ENCODE data around the gene PCSK5. TPM values are rescaled to one million over a fixed set of nuclear protein-coding genes. Genes with fewer than 3 reads are reported as not detected.

PCSK5 gene
- 123 TPM for polyA plus RNA-seq
- long read RNA-seq, donor 1: 0 reads
- long read RNA-seq, donor 2, full-length matches to known transcripts: 4 of 31 reads
- long read RNA-seq, donor 2, partial matches to known transcripts: 27 of 31 reads
- long read RNA-seq, donor 2, other reads (novel, unspliced or antisense): 0 of 31 reads
- long read RNA-seq, donor 3: 0 reads
- long read RNA-seq, donor 4: 0 reads
- long read RNA-seq, donor 5: 0 reads
- long read RNA-seq, donor 6, full-length matches to known transcripts: 4 of 73 reads
- long read RNA-seq, donor 6, partial matches to known transcripts: 69 of 73 reads
- long read RNA-seq, donor 6, other reads (novel, unspliced or antisense): 0 of 73 reads
- long read RNA-seq, donor 7, full-length matches to known transcripts: 2 of 2 reads
- long read RNA-seq, donor 7, partial matches to known transcripts: 0 of 2 reads
- long read RNA-seq, donor 7, other reads (novel, unspliced or antisense): 0 of 2 reads
- long read RNA-seq, donor 8, full-length matches to known transcripts: 3 of 30 reads
- long read RNA-seq, donor 8, partial matches to known transcripts: 27 of 30 reads
- long read RNA-seq, donor 8, other reads (novel, unspliced or antisense): 0 of 30 reads
- long read RNA-seq, donor 9, full-length matches to known transcripts: 3 of 86 reads
- long read RNA-seq, donor 9, partial matches to known transcripts: 17 of 86 reads
- long read RNA-seq, donor 9, other reads (novel, unspliced or antisense): 66 of 86 reads
- long read RNA-seq, donor 10, full-length matches to known transcripts: 4 of 15 reads
- long read RNA-seq, donor 10, partial matches to known transcripts: 11 of 15 reads
- long read RNA-seq, donor 10, other reads (novel, unspliced or antisense): 0 of 15 reads
- long read RNA-seq, donor 11: 0 reads

DNA sequence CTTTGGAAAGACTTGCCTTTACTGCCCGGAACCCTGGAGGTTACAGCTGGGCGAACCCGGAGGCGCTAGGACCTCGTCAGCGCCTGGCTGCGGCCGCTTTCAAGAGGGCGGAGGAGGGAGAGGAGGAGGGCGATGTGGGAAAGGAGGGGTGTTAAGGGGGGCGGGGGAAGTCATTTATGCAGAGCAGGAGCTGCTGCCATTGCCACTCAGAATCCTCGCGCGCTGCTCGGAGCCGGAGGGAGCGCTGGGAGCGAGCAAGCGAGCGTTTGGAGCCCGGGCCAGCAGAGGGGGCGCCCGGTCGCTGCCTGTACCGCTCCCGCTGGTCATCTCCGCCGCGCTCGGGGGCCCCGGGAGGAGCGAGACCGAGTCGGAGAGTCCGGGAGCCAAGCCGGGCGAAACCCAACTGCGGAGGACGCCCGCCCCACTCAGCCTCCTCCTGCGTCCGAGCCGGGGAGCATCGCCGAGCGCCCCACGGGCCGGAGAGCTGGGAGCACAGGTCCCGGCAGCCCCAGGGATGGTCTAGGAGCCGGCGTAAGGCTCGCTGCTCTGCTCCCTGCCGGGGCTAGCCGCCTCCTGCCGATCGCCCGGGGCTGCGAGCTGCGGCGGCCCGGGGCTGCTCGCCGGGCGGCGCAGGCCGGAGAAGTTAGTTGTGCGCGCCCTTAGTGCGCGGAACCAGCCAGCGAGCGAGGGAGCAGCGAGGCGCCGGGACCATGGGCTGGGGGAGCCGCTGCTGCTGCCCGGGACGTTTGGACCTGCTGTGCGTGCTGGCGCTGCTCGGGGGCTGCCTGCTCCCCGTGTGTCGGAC, at the start of gene PCSK5:
TSS of gene PCSK5 (plus strand) at position 202 of the 805 bp plus-strand sequence. CDS start at position 711, 509 bp downstream.
- Histone ChIP-seq H3K4me3 (ENCODE audit: low read length) (peak within 1 kb of the TSS; percentile 86), H3K27ac (ENCODE audit: low read length) (peak within 1 kb of the TSS; percentile 91), H3K9me3 (ENCODE audit: control insufficient read depth, low read depth, low read length) (no peaks in the 10 kb centered on the region), H3K36me3 (ENCODE audit: control insufficient read depth, insufficient read depth, low read length) (no peaks in the 10 kb centered on the region), H3K4me1 (ENCODE audit: control insufficient read depth, insufficient read depth, low read length) (peaks cover 6% of the 10 kb centered on the region), H3K27me3 (ENCODE audit: control insufficient read depth, insufficient read depth, low read length) (no peaks in the 10 kb centered on the region)
- no CpG with 5 or more reads among the region's 83 CpGs for WGBS (ENCODE audit: insufficient coverage, low lambda C conversion rate)
- DNase-seq: peak; percentile 95 to 98

DNA sequence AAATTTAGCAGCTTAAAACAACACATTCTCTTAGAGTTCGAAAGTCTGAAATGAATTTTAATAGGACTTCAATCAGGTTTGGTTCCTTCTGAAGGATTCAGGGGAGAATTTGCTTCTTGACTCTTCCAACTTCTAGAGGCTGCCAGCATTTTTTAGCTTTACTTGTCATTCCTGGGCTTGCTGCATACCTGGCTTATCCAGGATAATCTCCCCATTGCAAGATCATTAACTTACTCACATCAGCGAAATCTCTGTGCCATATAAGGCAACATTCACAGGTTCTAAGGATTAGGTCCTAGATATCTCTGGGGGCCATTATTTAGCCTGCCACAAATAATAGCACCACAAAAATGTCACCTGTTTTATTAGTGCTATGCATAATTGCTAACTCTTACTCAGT, 46.2 kb upstream of the PCSK5 start:
- WGBS (ENCODE audit: insufficient coverage, low lambda C conversion rate): no CpG with 5 or more reads among the region's 2 CpGs
- no peak for DNase-seq
- H3K27ac ChIP-seq (ENCODE audit: low read length): no peak overlapping the region
- no peaks in the 10 kb centered on the region for H3K27me3 ChIP-seq (ENCODE audit: control insufficient read depth, insufficient read depth, low read length)
- H3K36me3 ChIP-seq (ENCODE audit: control insufficient read depth, insufficient read depth, low read length): no peaks in the 10 kb centered on the region
- H3K4me1 ChIP-seq (ENCODE audit: control insufficient read depth, insufficient read depth, low read length): no peaks in the 10 kb centered on the region
- H3K4me3 ChIP-seq (ENCODE audit: low read length): no peak overlapping the region
- H3K9me3 ChIP-seq (ENCODE audit: control insufficient read depth, low read depth, low read length): peaks cover 3% of the 10 kb centered on the region

DNA sequence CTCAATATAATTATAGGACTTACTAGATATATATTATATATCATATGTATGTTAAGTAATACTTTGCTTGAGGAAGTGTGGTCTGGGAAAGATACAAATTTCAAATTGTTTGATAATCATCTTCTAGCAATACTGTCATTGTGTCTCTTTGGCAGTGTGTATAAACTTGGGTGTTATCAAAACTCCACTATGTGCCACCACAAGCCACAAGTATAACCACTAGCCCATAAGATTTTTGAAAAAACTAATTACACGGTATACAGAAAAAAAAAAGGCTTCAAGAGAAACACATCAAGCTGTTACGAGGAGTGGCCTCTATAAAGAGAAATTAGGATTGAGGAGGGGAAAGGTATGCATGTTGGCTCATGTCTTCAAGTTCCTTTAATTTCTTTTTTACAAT, 44.7 kb upstream of the PCSK5 start:
- Histone ChIP-seq H3K27ac (ENCODE audit: low read length) (no peak overlapping the region), H3K36me3 (ENCODE audit: control insufficient read depth, insufficient read depth, low read length) (no peaks in the 10 kb centered on the region), H3K9me3 (ENCODE audit: control insufficient read depth, low read depth, low read length) (peaks cover 3% of the 10 kb centered on the region), H3K4me3 (ENCODE audit: low read length) (no peak overlapping the region), H3K4me1 (ENCODE audit: control insufficient read depth, insufficient read depth, low read length) (no peaks in the 10 kb centered on the region), H3K27me3 (ENCODE audit: control insufficient read depth, insufficient read depth, low read length) (no peaks in the 10 kb centered on the region)
- DNase-seq: no peak
- 100% methylated on average over 1 of the region's 2 CpGs for WGBS (ENCODE audit: insufficient coverage, low lambda C conversion rate)

DNA sequence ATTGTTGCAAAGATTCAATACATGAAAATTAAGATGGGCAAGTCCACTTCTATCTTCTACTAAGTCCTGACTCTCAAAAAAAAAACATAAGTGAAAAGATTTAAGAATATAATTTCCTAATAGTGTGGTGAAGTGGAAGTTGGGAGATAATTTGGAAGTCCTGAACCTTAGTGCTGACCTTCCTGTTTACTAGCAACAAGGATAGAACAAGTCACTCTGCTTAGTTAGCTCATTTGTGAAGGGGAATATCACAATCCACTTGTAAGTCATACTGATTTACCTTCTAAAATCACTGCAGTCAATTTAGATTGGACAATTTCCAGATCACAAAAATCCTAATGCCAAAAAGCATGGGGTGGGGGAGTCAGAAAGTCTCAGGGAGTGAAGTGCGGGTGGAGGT, 43.4 kb upstream of the PCSK5 start:
- Histone ChIP-seq H3K27me3 (ENCODE audit: control insufficient read depth, insufficient read depth, low read length) (no peaks in the 10 kb centered on the region), H3K4me3 (ENCODE audit: low read length) (no peak overlapping the region), H3K36me3 (ENCODE audit: control insufficient read depth, insufficient read depth, low read length) (no peaks in the 10 kb centered on the region), H3K9me3 (ENCODE audit: control insufficient read depth, low read depth, low read length) (peaks cover 3% of the 10 kb centered on the region), H3K27ac (ENCODE audit: low read length) (no peak overlapping the region), H3K4me1 (ENCODE audit: control insufficient read depth, insufficient read depth, low read length) (peaks cover 6% of the 10 kb centered on the region)
- no peak for DNase-seq
- no CpG with 5 or more reads among the region's 1 CpG for WGBS (ENCODE audit: insufficient coverage, low lambda C conversion rate)

DNA sequence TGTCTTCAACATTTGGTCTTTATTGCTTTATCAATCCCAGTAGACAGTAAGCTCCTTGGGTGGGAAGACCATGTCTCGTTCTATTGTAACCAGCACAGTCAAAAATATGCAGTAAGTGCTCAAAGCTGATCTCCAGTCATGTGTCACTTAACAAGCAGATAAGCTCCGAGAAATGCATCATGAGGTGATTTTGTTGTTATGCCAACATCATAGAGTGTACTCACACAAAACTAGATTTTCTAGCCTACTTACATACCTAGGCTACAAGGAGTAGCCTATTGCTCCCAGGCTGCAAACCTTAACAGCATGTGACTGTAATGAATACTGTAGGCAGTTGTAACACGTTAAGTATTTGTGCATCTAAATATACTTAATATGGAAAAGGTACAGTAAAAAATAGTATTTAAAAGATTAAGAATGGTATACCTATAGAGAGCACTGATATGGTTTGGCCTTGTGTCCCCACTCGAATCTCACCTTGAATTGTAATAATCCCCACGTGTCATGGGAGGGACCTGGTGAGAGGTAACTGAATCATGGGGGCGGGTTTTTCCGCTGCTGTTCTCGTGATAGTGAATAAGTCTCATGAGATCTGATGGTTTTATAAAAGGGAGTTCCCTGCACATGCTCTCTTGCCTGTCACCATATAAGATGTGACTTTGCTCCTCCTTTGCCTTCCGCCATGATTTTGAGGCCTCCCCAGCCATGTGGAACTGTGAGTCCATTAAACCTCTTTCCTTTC, 39.8 kb upstream of the PCSK5 start:
- Histone ChIP-seq H3K4me3 (ENCODE audit: low read length) (no peak overlapping the region), H3K9me3 (ENCODE audit: control insufficient read depth, low read depth, low read length) (no peaks in the 10 kb centered on the region), H3K4me1 (ENCODE audit: control insufficient read depth, insufficient read depth, low read length) (peaks cover 7% of the 10 kb centered on the region), H3K27me3 (ENCODE audit: control insufficient read depth, insufficient read depth, low read length) (no peaks in the 10 kb centered on the region), H3K36me3 (ENCODE audit: control insufficient read depth, insufficient read depth, low read length) (no peaks in the 10 kb centered on the region), H3K27ac (ENCODE audit: low read length) (no peak overlapping the region)
- DNase-seq: no peak
- 91% methylated on average over 4 of the region's 9 CpGs for WGBS (ENCODE audit: insufficient coverage, low lambda C conversion rate)

DNA sequence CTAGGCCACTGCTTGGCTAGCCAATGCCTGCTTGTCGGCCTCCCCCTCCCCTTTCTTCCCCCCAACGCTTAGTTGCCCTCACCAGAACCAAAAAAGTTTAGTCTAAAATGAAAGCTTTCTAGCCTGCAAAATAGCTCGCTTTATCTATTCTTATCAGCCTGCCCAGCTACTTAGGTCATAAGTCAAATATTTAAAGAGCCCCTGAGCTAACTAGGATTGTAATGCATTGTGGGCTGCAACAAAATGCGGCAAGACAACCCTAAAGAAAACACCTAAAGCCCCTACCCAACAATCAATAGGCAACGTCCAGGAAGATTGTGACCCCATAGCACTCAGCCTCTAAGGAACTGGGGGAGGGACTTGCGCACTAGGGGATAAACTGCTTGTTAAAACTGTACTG, 38.6 kb upstream of the PCSK5 start:
- no CpG with 5 or more reads among the region's 6 CpGs for WGBS (ENCODE audit: insufficient coverage, low lambda C conversion rate)
- peak in 1 of 2 donors; percentile 6 for DNase-seq
- no peaks in the 10 kb centered on the region for H3K9me3 ChIP-seq (ENCODE audit: control insufficient read depth, low read depth, low read length)
- H3K4me1 ChIP-seq (ENCODE audit: control insufficient read depth, insufficient read depth, low read length): peaks cover 7% of the 10 kb centered on the region
- H3K36me3 ChIP-seq (ENCODE audit: control insufficient read depth, insufficient read depth, low read length): no peaks in the 10 kb centered on the region
- H3K27ac ChIP-seq (ENCODE audit: low read length): no peak overlapping the region
- no peaks in the 10 kb centered on the region for H3K27me3 ChIP-seq (ENCODE audit: control insufficient read depth, insufficient read depth, low read length)
- no peak overlapping the region for H3K4me3 ChIP-seq (ENCODE audit: low read length)

DNA sequence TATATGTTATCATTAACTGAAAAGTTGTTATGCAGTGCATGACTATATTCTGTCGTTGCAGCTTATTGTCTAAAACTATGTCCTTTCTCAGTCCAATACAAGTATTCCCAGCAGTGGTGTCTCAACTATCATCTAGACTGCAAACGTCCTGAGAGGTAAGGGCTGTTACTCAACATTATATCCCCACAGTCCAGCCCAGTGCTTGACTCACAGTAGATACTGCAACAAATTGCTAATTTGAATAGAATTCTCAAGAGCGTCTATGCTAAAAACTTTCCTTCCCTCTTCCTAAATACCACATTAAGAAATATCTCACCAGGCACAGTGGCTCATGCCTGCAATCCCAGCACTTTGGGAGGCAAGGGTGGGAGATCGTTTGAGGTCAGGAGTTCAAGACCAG, 37.7 kb upstream of the PCSK5 start:
- no peaks in the 10 kb centered on the region for H3K27me3 ChIP-seq (ENCODE audit: control insufficient read depth, insufficient read depth, low read length)
- no peak overlapping the region for H3K27ac ChIP-seq (ENCODE audit: low read length)
- DNase-seq: no peak
- no peaks in the 10 kb centered on the region for H3K36me3 ChIP-seq (ENCODE audit: control insufficient read depth, insufficient read depth, low read length)
- WGBS (ENCODE audit: insufficient coverage, low lambda C conversion rate): 100% methylated on average over 1 of the region's 4 CpGs
- no peaks in the 10 kb centered on the region for H3K9me3 ChIP-seq (ENCODE audit: control insufficient read depth, low read depth, low read length)
- H3K4me1 ChIP-seq (ENCODE audit: control insufficient read depth, insufficient read depth, low read length): peaks cover 7% of the 10 kb centered on the region
- H3K4me3 ChIP-seq (ENCODE audit: low read length): no peak overlapping the region

DNA sequence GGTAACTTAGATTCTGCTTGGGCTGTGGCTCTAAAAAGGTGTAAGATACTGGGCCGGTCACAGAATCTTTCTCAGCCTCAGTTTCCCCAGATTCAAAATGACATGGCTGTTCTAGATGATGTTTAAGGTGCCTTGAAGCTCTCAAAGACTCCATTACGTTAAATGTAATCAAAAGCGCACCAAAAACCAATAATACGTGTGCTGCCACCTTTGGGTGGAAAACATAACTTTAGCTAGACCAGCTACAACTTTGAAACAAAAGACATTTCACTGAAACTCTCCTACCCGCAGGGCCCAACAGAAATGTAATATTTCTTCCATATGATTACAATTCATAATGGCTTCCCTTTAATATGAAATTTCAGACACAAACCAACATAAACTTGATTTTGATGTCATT, 35.0 kb upstream of the PCSK5 start:
- no peak overlapping the region for H3K27ac ChIP-seq (ENCODE audit: low read length)
- no peak overlapping the region for H3K4me3 ChIP-seq (ENCODE audit: low read length)
- H3K36me3 ChIP-seq (ENCODE audit: control insufficient read depth, insufficient read depth, low read length): no peaks in the 10 kb centered on the region
- peaks cover 7% of the 10 kb centered on the region for H3K4me1 ChIP-seq (ENCODE audit: control insufficient read depth, insufficient read depth, low read length)
- H3K9me3 ChIP-seq (ENCODE audit: control insufficient read depth, low read depth, low read length): no peaks in the 10 kb centered on the region
- H3K27me3 ChIP-seq (ENCODE audit: control insufficient read depth, insufficient read depth, low read length): no peaks in the 10 kb centered on the region
- peak in 1 of 2 donors; percentile 36 for DNase-seq
- WGBS (ENCODE audit: insufficient coverage, low lambda C conversion rate): 43% methylated on average over 3 of the region's 5 CpGs

DNA sequence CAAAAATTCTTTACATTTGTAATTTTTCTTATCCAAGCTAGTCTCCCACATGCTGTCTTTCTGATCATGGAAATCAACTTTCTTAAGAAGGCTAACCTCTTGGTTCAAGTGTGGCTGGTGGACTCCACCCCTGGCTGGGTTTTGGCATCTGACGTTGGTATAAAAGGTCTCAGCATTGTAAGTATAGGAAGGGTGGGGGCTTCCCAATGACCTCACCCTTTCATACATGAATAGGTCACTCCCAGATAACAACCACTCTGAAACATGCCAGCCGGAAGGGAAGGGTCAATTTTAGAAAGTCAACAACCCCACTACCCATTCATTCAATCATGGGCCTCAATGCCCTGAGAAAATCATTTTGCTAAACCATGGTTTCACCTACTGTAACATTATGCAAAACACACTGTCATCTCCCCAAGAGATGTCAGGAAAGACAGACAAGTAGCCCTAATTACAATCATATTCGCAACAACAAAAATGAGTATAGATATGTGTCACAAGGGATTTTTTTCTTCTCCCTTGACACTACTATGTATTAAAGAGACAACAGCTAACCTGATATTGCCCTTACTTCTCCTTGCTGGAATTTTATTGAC, 31.9 kb upstream of the PCSK5 start:
- H3K27me3 ChIP-seq (ENCODE audit: control insufficient read depth, insufficient read depth, low read length): no peaks in the 10 kb centered on the region
- no peak overlapping the region for H3K27ac ChIP-seq (ENCODE audit: low read length)
- no peak overlapping the region for H3K4me3 ChIP-seq (ENCODE audit: low read length)
- no peaks in the 10 kb centered on the region for H3K9me3 ChIP-seq (ENCODE audit: control insufficient read depth, low read depth, low read length)
- WGBS (ENCODE audit: insufficient coverage, low lambda C conversion rate): 100% methylated on average over 1 of the region's 3 CpGs
- DNase-seq: no peak
- no peaks in the 10 kb centered on the region for H3K4me1 ChIP-seq (ENCODE audit: control insufficient read depth, insufficient read depth, low read length)
- H3K36me3 ChIP-seq (ENCODE audit: control insufficient read depth, insufficient read depth, low read length): no peaks in the 10 kb centered on the region

Data from large intestine (tissue), 12 donors.